OCI-LY1 (cell line): ENCODE measurements around the gene DCDC2.
"Not testable (repeated sequence)": the region's sequence is repeated elsewhere in the genome, so short reads cannot be mapped to it uniquely, and the experiment has no call there.

Experiments used
- CTCF ChIP-seq: fragments of 200-600 bp; sonication (generic), shearing (Covaris generic); IDR thresholded peaks from 2 replicates; pipeline ENCODE4 v1.5.1; 2017; ENCODE audit warnings: mild to moderate bottlenecking, antibody characterized with exemption, low read length, moderate library complexity, mixed read lengths
- EZH2 ChIP-seq: fragments of 200-600 bp; sonication (generic), shearing (Covaris generic); IDR thresholded peaks from 2 replicates; pipeline ENCODE4 v1.8.0; 2017; ENCODE audit warnings: borderline replicate concordance, mixed run types, mild to moderate bottlenecking, antibody characterized with exemption, low read length, moderate library complexity, mixed read lengths

GRCh38 chr6:24258214-24258613 is 99.6 kb downstream of the DCDC2 start:
- TF ChIP-seq CTCF, EZH2: not testable (repeated sequence)
